ENCODE data around the gene RPS26. TPM values are rescaled to one million over a fixed set of nuclear protein-coding genes. Genes with fewer than 3 reads are reported as not detected.
A peak's percentile ranks its signal among the peaks of the same experiment; 100 is the strongest.
"Not testable (repeated sequence)": the region's sequence is repeated elsewhere in the genome, so short reads cannot be mapped to it uniquely, and the experiment has no call there.

Gene RPS26
- total RNA-seq, 1 donor from 2014 or later = 15.8 TPM

DNA sequence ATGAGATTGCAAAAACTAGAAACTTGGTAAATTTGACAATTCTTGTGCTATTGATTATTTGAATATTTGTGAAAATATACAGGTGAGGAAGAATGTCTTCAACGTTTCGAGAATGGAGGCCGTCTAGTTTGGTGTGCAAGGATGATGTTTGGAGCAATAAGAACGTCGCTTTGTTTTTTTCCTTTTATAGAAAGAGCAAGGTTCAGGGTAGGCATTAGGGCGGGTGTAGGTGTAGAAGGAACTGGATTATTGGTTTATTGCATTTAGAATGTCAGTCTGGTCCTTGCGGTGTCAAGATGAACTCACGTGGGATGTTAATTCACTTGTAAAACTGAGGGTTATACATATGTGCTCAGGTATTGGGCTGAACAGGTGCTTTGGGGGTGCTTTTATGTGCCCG lies 1.1 kb downstream of the RPS26 start:
- H3K27me3 Mint-ChIP-seq (ENCODE audit: low read depth) = no peaks in the 10 kb centered on the region
- peak overlapping the region; percentile 92 for H3K4me3 Mint-ChIP-seq (ENCODE audit: unreplicated experiment)
- peak overlapping the region; percentile 97 for H3K27ac Mint-ChIP-seq (ENCODE audit: unreplicated experiment)
- peaks cover 10% of the 10 kb centered on the region for H3K36me3 Mint-ChIP-seq (ENCODE audit: low read depth)
- no peaks in the 10 kb centered on the region for H3K9me3 Mint-ChIP-seq (ENCODE audit: low read depth)
- DNase-seq (ENCODE audit: low spot score) = no peak
- TF ChIP-seq, protein P1, sequence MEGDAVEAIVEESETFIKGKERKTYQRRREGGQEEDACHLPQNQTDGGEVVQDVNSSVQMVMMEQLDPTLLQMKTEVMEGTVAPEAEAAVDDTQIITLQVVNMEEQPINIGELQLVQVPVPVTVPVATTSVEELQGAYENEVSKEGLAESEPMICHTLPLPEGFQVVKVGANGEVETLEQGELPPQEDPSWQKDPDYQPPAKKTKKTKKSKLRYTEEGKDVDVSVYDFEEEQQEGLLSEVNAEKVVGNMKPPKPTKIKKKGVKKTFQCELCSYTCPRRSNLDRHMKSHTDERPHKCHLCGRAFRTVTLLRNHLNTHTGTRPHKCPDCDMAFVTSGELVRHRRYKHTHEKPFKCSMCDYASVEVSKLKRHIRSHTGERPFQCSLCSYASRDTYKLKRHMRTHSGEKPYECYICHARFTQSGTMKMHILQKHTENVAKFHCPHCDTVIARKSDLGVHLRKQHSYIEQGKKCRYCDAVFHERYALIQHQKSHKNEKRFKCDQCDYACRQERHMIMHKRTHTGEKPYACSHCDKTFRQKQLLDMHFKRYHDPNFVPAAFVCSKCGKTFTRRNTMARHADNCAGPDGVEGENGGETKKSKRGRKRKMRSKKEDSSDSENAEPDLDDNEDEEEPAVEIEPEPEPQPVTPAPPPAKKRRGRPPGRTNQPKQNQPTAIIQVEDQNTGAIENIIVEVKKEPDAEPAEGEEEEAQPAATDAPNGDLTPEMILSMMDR (IDR thresholded peaks at IDR 0.05) = no peak
- H3K4me1 Mint-ChIP-seq (ENCODE audit: low read depth) = peaks cover 36% of the 10 kb centered on the region

- no peak overlapping the region for H3K4me3 Mint-ChIP-seq (ENCODE audit: unreplicated experiment)
- no peaks in the 10 kb centered on the region for H3K9me3 Mint-ChIP-seq (ENCODE audit: low read depth)
- peaks cover 29% of the 10 kb centered on the region for H3K4me1 Mint-ChIP-seq (ENCODE audit: low read depth)
- no peaks in the 10 kb centered on the region for H3K27me3 Mint-ChIP-seq (ENCODE audit: low read depth)
- peak overlapping the region; percentile 78 for H3K27ac Mint-ChIP-seq (ENCODE audit: unreplicated experiment)
- no peak for DNase-seq (ENCODE audit: low spot score)
- TF ChIP-seq, protein P1 (IDR thresholded peaks at IDR 0.05) = no peak
- peaks cover 10% of the 10 kb centered on the region for H3K36me3 Mint-ChIP-seq (ENCODE audit: low read depth)
These were observed 4.5 kb downstream of the RPS26 start for GRCh38 chr12:56046027-56046780.

DNA sequence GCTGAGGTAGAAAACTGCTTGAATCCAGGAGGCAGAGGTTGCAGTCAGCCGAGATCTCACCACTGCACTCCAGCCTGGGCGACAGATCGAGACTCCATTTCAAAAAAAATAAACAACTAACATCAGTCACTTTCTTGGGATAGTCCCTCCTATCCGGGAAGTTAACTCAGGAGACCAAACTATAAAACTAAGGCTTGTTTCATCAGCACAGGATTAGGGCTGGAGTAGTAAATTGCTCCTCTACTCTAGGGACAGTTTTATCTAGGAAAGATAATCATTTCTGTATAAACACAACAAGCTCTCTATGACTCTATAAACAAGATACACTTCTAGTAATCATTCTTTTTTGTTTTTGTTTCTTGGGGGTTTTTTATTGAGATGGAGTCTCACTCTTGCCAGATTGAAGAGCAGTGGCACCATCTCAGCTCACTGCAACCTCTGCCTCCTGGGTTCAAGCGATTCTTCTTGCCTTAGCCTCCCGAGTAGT lies 11.7 kb downstream of the RPS26 start:
- TF ChIP-seq, protein P1 (IDR thresholded peaks at IDR 0.05) = no peak
- no peak for DNase-seq (ENCODE audit: low spot score)
- H3K9me3 Mint-ChIP-seq (ENCODE audit: low read depth) = no peaks in the 10 kb centered on the region

GRCh38 chr12:56059964-56060363 lies 18.2 kb downstream of the RPS26 start:
- H3K9me3 Mint-ChIP-seq (ENCODE audit: low read depth); H3K27me3 Mint-ChIP-seq (ENCODE audit: low read depth); H3K4me3 Mint-ChIP-seq (ENCODE audit: unreplicated experiment); H3K27ac Mint-ChIP-seq (ENCODE audit: unreplicated experiment); DNase-seq (ENCODE audit: low spot score); H3K36me3 Mint-ChIP-seq (ENCODE audit: low read depth): not testable (repeated sequence)
- peaks cover 20% of the 10 kb centered on the region for H3K4me1 Mint-ChIP-seq (ENCODE audit: low read depth)

More for the DNA sequence above, 11.7 kb downstream of the RPS26 start:
- Mint-ChIP-seq H3K27ac (ENCODE audit: unreplicated experiment) (no peak overlapping the region), H3K36me3 (ENCODE audit: low read depth) (no peaks in the 10 kb centered on the region), H3K4me3 (ENCODE audit: unreplicated experiment) (no peak overlapping the region), H3K27me3 (ENCODE audit: low read depth) (no peaks in the 10 kb centered on the region), H3K4me1 (ENCODE audit: low read depth) (peaks cover 11% of the 10 kb centered on the region)

GRCh38 chr12:56061982-56062381 lies 20.3 kb downstream of the RPS26 start:
- H3K4me3 Mint-ChIP-seq (ENCODE audit: unreplicated experiment) = no peak overlapping the region
- peaks cover 16% of the 10 kb centered on the region for H3K4me1 Mint-ChIP-seq (ENCODE audit: low read depth)
- H3K27ac Mint-ChIP-seq (ENCODE audit: unreplicated experiment) = peak overlapping the region; percentile 59
- TF ChIP-seq, protein P1 (IDR thresholded peaks at IDR 0.05) = no peak
- no peaks in the 10 kb centered on the region for H3K27me3 Mint-ChIP-seq (ENCODE audit: low read depth)
- H3K36me3 Mint-ChIP-seq (ENCODE audit: low read depth) = no peaks in the 10 kb centered on the region
- H3K9me3 Mint-ChIP-seq (ENCODE audit: low read depth) = no peaks in the 10 kb centered on the region
- no peak for DNase-seq (ENCODE audit: low spot score)

GRCh38 chr12:56062996-56063395 lies 21.3 kb downstream of the RPS26 start:
- Mint-ChIP-seq H3K27me3 (ENCODE audit: low read depth) (no peaks in the 10 kb centered on the region), H3K4me3 (ENCODE audit: unreplicated experiment) (no peak overlapping the region), H3K9me3 (ENCODE audit: low read depth) (no peaks in the 10 kb centered on the region), H3K4me1 (ENCODE audit: low read depth) (peaks cover 16% of the 10 kb centered on the region), H3K27ac (ENCODE audit: unreplicated experiment) (peak overlapping the region; percentile 77), H3K36me3 (ENCODE audit: low read depth) (no peaks in the 10 kb centered on the region)
- DNase-seq (ENCODE audit: low spot score) = no peak
- TF ChIP-seq, protein P1 (IDR thresholded peaks at IDR 0.05) = no peak

Data from chondrocyte (in vitro differentiated cells).